Measurements from ENCODE around the gene ZNF385A.
"Not testable (repeated sequence)": the region's sequence is repeated elsewhere in the genome, so short reads cannot be mapped to it uniquely, and the experiment has no call there.

The ZNF385A gene

GRCh38 chr12:54328595-54329337 lies 55.8 kb downstream of the ZNF385A start:
- H3K27me3 ChIP-seq = no peaks in the 10 kb centered on the region
- peaks cover 0 to 5% (median 0%) of the 10 kb centered on the region in 3 donors for H3K36me3 ChIP-seq
- H3K27ac ChIP-seq = no peak overlapping the region
- TF ChIP-seq CTCF (IDR thresholded peaks at IDR 0.05) = no peak
- no peak overlapping the region for H3K4me3 ChIP-seq
- DNase-seq = no peak
- intact Hi-C loops (cut with DNase I; ENCODE audit: low total_unique reads) = no loop called here
- H3K9me3 ChIP-seq = no peaks in the 10 kb centered on the region
- peaks cover 0 to 56% (median 28%) of the 10 kb centered on the region in 4 donors for H3K4me1 ChIP-seq

GRCh38 chr12:54325442-54326109 lies 59.0 kb downstream of the ZNF385A start:
- peaks cover 0 to 49% (median 27%) of the 10 kb centered on the region in 4 donors for H3K4me1 ChIP-seq
- H3K27me3 ChIP-seq; DNase-seq; H3K9me3 ChIP-seq; H3K36me3 ChIP-seq; intact Hi-C loops (cut with DNase I; ENCODE audit: low total_unique reads): not testable (repeated sequence)
- H3K4me3 ChIP-seq = peak overlapping the region; percentile 77 to 86
- peak overlapping the region; percentile 82 to 90 for H3K27ac ChIP-seq

GRCh38 chr12:54324617-54325441 lies 59.7 kb downstream of the ZNF385A start, which contains the start of gene COPZ1:
COPZ1 (plus strand) TSS chr12:54325131; CDS start chr12:54325164, 33 bp downstream.
- TF ChIP-seq CTCF (IDR thresholded peaks at IDR 0.05) = peak; percentile 54 to 59
- no peaks in the 10 kb centered on the region for H3K27me3 ChIP-seq
- H3K4me1 ChIP-seq = peaks cover 0 to 42% (median 22%) of the 10 kb centered on the region in 4 donors
- intact Hi-C loops (cut with DNase I; ENCODE audit: low total_unique reads) = loop anchor here (5.0 kb wide), 1 partner anchor 38 kb away; no protein-coding TSS in a partner anchor
- no peaks in the 10 kb centered on the region for H3K9me3 ChIP-seq
- H3K36me3 ChIP-seq = peaks cover 0 to 5% (median 0%) of the 10 kb centered on the region in 3 donors
- H3K4me3 ChIP-seq = peak within 1 kb of the TSS; percentile 77 to 86
- H3K27ac ChIP-seq = peak within 1 kb of the TSS; percentile 82 to 90
- DNase-seq = peak; percentile 97 to 98

GRCh38 chr12:54321363-54321762 lies 63.2 kb downstream of the ZNF385A start:
- H3K4me1 ChIP-seq = peaks cover 0 to 10% (median 7%) of the 10 kb centered on the region in 4 donors
- H3K27me3 ChIP-seq = no peaks in the 10 kb centered on the region
- no peak overlapping the region for H3K4me3 ChIP-seq
- no peak for DNase-seq
- no peak overlapping the region for H3K27ac ChIP-seq
- no peak for TF ChIP-seq CTCF (IDR thresholded peaks at IDR 0.05)
- intact Hi-C loops (cut with DNase I; ENCODE audit: low total_unique reads) = loop anchor here (5.0 kb wide), 1 partner anchor 34 kb away; no protein-coding TSS in a partner anchor
- no peaks in the 10 kb centered on the region for H3K9me3 ChIP-seq
- H3K36me3 ChIP-seq = no peaks in the 10 kb centered on the region
